Liver (tissue), 9 donors: ENCODE results near the gene OR11H6. TPM values are rescaled to one million over a fixed set of nuclear protein-coding genes. Genes with fewer than 3 reads are reported as not detected.

Source experiments
- DNase-seq: peaks from one replicate; pipeline ENCODE4 v3.0.0-alpha.2; 2017; ENCODE audit warnings: low spot score
- H3K27ac ChIP-seq, 2 donors: one replicate each; pipeline ENCODE4 v1.7.0; 2013; ENCODE audit warnings: inconsistent platforms in 2 of 2, low read length in 2 of 2, control low read depth in 1 of 2, low read depth in 1 of 2, mild to moderate bottlenecking in 1 of 2
- H3K27me3 ChIP-seq, 4 donors: one replicate each; pipeline versions ENCODE4 v1.6.1 to v1.7.0; 2013; ENCODE audit warnings: low read length in 3 of 4, inconsistent platforms in 1 of 4, mild to moderate bottlenecking in 1 of 4, moderate library complexity in 1 of 4; ENCODE audit not compliant: control insufficient read depth in 4 of 4, insufficient read depth in 4 of 4
- H3K36me3 ChIP-seq, 4 donors: one replicate each; pipeline versions ENCODE4 v1.6.1 to v1.7.0; 2013; ENCODE audit warnings: low read length in 3 of 4, mild to moderate bottlenecking in 3 of 4, low read depth in 1 of 4, moderate library complexity in 1 of 4; ENCODE audit not compliant: control insufficient read depth in 4 of 4, insufficient read depth in 3 of 4
- H3K4me1 ChIP-seq, 4 donors: one replicate each; pipeline versions ENCODE4 v1.6.1 to v1.7.0; 2013; ENCODE audit warnings: low read length in 3 of 4, mild to moderate bottlenecking in 3 of 4, moderate library complexity in 1 of 4; ENCODE audit not compliant: control insufficient read depth in 4 of 4, insufficient read depth in 4 of 4
- H3K4me3 ChIP-seq, 3 donors: one replicate each; pipeline versions ENCODE4 v1.6.1 to v1.7.0; 2013; ENCODE audit warnings: low read length in 3 of 3, control low read depth in 1 of 3, low read depth in 1 of 3, mild to moderate bottlenecking in 1 of 3
- H3K9ac ChIP-seq, 2 donors: one replicate each; pipeline ENCODE4 v1.7.0; 2013; ENCODE audit warnings: low read length in 2 of 2, mild to moderate bottlenecking in 2 of 2, moderate library complexity in 2 of 2, control low read depth in 1 of 2, low read depth in 1 of 2
- H3K9me3 ChIP-seq, 4 donors: one replicate each; pipeline versions ENCODE4 v1.6.1 to v1.7.0; 2013; ENCODE audit warnings: low read length in 3 of 4; ENCODE audit not compliant: control insufficient read depth in 4 of 4
- ATF3 ChIP-seq: IDR thresholded peaks from 2 replicates; pipeline ENCODE4 v1.6.1; 2016; ENCODE audit warnings: antibody characterized with exemption
- CTCF ChIP-seq: fragments of 150-350 bp; IDR thresholded peaks from 2 replicates; pipeline ENCODE4 v1.5.1; 2017; ENCODE audit warnings: improper control_type of control experiment, low read depth, low read length; ENCODE audit not compliant: missing input control
- EGR1 ChIP-seq, 2 donors: IDR thresholded peaks; 2 replicates each; pipeline ENCODE4 v1.6.1; 2016 to 2018; ENCODE audit warnings: antibody characterized with exemption in 2 of 2, low read depth in 2 of 2
- FOXA1 ChIP-seq: IDR thresholded peaks from 2 replicates; pipeline ENCODE4 v1.6.1; 2016; ENCODE audit warnings: antibody characterized with exemption
- FOXA2 ChIP-seq: IDR thresholded peaks from 2 replicates; pipeline ENCODE4 v1.6.1; 2016; ENCODE audit warnings: antibody characterized with exemption
- GABPA ChIP-seq, 2 donors: IDR thresholded peaks in 1 of 2; conservative IDR thresholded peaks in 1 of 2; 2 replicates each; pipeline ENCODE4 v1.6.1; 2016; ENCODE audit warnings: antibody characterized with exemption in 2 of 2, mild to moderate bottlenecking in 1 of 2, moderate library complexity in 1 of 2
- HNF4A ChIP-seq, 2 donors: conservative IDR thresholded peaks; 2 replicates each; pipeline ENCODE4 v1.6.1; 2016; ENCODE audit warnings: antibody characterized with exemption in 2 of 2, mild to moderate bottlenecking in 2 of 2
- HNF4G ChIP-seq: IDR thresholded peaks from 2 replicates; pipeline ENCODE4 v1.6.1; 2016; ENCODE audit warnings: antibody characterized with exemption
- JUND ChIP-seq, 2 donors: IDR thresholded peaks; 2 replicates each; pipeline ENCODE4 v1.6.1; 2016; ENCODE audit warnings: antibody characterized with exemption in 2 of 2
- MAX ChIP-seq: IDR thresholded peaks from 2 replicates; pipeline ENCODE4 v1.6.1; 2016; ENCODE audit warnings: antibody characterized with exemption
- NR2F2 ChIP-seq: IDR thresholded peaks from 2 replicates; pipeline ENCODE4 v1.6.1; 2016; ENCODE audit warnings: antibody characterized with exemption
- RAD21 ChIP-seq, 2 donors: IDR thresholded peaks; 2 replicates each; pipeline ENCODE4 v1.6.1; 2016; ENCODE audit warnings: antibody characterized with exemption in 2 of 2, mild to moderate bottlenecking in 2 of 2
- REST ChIP-seq: IDR thresholded peaks from 2 replicates; pipeline ENCODE4 v1.6.1; 2016; ENCODE audit warnings: antibody characterized with exemption, mild to moderate bottlenecking
- RXRA ChIP-seq, 2 donors: IDR thresholded peaks; 2 replicates each; pipeline ENCODE4 v1.6.1; 2017 to 2018; ENCODE audit warnings: antibody characterized with exemption in 2 of 2, mild to moderate bottlenecking in 1 of 2
- SP1 ChIP-seq: IDR thresholded peaks from 2 replicates; pipeline ENCODE4 v1.6.1; 2018; ENCODE audit warnings: antibody characterized with exemption, mild to moderate bottlenecking
- TAF1 ChIP-seq: conservative IDR thresholded peaks from 2 replicates; pipeline ENCODE4 v1.6.1; 2016; ENCODE audit warnings: antibody characterized with exemption, mild to moderate bottlenecking
- YY1 ChIP-seq: IDR thresholded peaks from 2 replicates; pipeline ENCODE4 v1.6.1; 2016; ENCODE audit warnings: antibody characterized with exemption, mild to moderate bottlenecking
- WGBS: extraction: QIAGEN DNeasy Blood & Tissue Kit; methylation state at CpG from one replicate; pipeline ENCODE4 v1.1.7; 2013; 5-methylcytosine and 5-hydroxymethylcytosine counted together
- polyA plus RNA-seq, 2 donors: library from polyadenylated mRNA; stranded (reverse) in 1 of 2; unstranded in 1 of 2; fragments of 200-250 nt in 1 of 2; fragments of >200 nt in 1 of 2; fragmentation: Nextera tagmentation in 1 of 2; extraction: Ambion mirVana in 1 of 2; gene quantifications; one replicate each; pipeline versions ENCODE4 v1.2.1 to v1.2.3, GENCODE V29; 2013 to 2015
- total RNA-seq, 2 donors: library from RNA; depleted of rRNA; stranded (reverse); fragments of >200 nt; gene quantifications; one replicate each; pipeline ENCODE4 v1.2.3, GENCODE V29; 2014
- TF ChIP-seq, protein P1 (sequence below): IDR thresholded peaks from 2 replicates; pipeline ENCODE4 v1.6.1; 2016; ENCODE audit warnings: antibody characterized with exemption
- donor health status: healthy.
- donor health status: healthy.
- donor health status: healthy.
- donor health status: healthy.
- donor health status: healthy.

The OR11H6 gene
- total and polyA plus RNA-seq, 4 donors, result not detected

GRCh38 chr14:20179880-20180279 lies 43.6 kb upstream of the OR11H6 start:
- no peak for TF ChIP-seq JUND (IDR thresholded peaks at IDR 0.05)
- TF ChIP-seq FOXA1, result no peak
- TF ChIP-seq HNF4G, result no peak
- Histone ChIP-seq H3K27ac (no peak overlapping the region), H3K9ac (no peak overlapping the region), H3K4me1 (no peaks in the 10 kb centered on the region), H3K36me3 (no peaks in the 10 kb centered on the region), H3K27me3 (no peaks in the 10 kb centered on the region), H3K4me3 (no peak overlapping the region), H3K9me3 (no peaks in the 10 kb centered on the region)
- WGBS, result 57% methylated on average over 2 of the region's 2 CpGs
- no peak for DNase-seq

GRCh38 chr14:20180486-20180885 lies 43.0 kb upstream of the OR11H6 start:
- TF ChIP-seq RAD21 (IDR thresholded peaks at IDR 0.05) (no peak), MAX (no peak), JUND (IDR thresholded peaks at IDR 0.05) (no peak), SP1 (no peak), REST (no peak), EGR1 (IDR thresholded peaks at IDR 0.05; ENCODE audit: low read depth in 2 of 2) (no peak), HNF4A (conservative IDR thresholded peaks at IDR 0.05) (no peak), FOXA1 (no peak), FOXA2 (no peak), TAF1 (no peak), RXRA (IDR thresholded peaks at IDR 0.05) (no peak), GABPA (IDR thresholded peaks at IDR 0.05 in 1 of 2, conservative IDR thresholded peaks at IDR 0.05 in 1 of 2) (no peak), NR2F2 (no peak), ATF3 (no peak), YY1 (no peak), CTCF (no peak), HNF4G (no peak)
- TF ChIP-seq, protein P1, sequence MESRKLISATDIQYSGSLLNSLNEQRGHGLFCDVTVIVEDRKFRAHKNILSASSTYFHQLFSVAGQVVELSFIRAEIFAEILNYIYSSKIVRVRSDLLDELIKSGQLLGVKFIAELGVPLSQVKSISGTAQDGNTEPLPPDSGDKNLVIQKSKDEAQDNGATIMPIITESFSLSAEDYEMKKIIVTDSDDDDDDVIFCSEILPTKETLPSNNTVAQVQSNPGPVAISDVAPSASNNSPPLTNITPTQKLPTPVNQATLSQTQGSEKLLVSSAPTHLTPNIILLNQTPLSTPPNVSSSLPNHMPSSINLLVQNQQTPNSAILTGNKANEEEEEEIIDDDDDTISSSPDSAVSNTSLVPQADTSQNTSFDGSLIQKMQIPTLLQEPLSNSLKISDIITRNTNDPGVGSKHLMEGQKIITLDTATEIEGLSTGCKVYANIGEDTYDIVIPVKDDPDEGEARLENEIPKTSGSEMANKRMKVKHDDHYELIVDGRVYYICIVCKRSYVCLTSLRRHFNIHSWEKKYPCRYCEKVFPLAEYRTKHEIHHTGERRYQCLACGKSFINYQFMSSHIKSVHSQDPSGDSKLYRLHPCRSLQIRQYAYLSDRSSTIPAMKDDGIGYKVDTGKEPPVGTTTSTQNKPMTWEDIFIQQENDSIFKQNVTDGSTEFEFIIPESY, result no peak
- Histone ChIP-seq H3K9ac (no peak overlapping the region), H3K4me1 (no peaks in the 10 kb centered on the region), H3K4me3 (no peak overlapping the region), H3K9me3 (no peaks in the 10 kb centered on the region), H3K36me3 (no peaks in the 10 kb centered on the region), H3K27me3 (no peaks in the 10 kb centered on the region), H3K27ac (no peak overlapping the region)
- 36% methylated on average over 2 of the region's 2 CpGs for WGBS
- no peak for DNase-seq
